ACC112 (cell line): ENCODE data around the gene KRTAP12-2.

ENCODE experiments used
- H2AFZ ChIP-seq: fragments of 200-600 bp; sonication (generic); one replicate; pipeline ENCODE4 v1.6.0; 2017; ENCODE audit warnings: antibody characterized with exemption, low read length; ENCODE audit not compliant: unreplicated experiment
- H3K27ac ChIP-seq: fragments of 200-600 bp; sonication (generic); 2 replicates; pipeline ENCODE4 v1.5.1; 2014; ENCODE audit warnings: low read depth, mild to moderate bottlenecking, antibody characterized with exemption, low read length, moderate library complexity
- H3K27me3 ChIP-seq: fragments of 200-600 bp; sonication (generic); 2 replicates; pipeline ENCODE4 v1.6.1; 2014; ENCODE audit warnings: mild to moderate bottlenecking, antibody characterized with exemption, low read length, moderate library complexity, mixed read lengths; ENCODE audit not compliant: insufficient read depth
- H3K36me3 ChIP-seq: fragments of 200-600 bp; sonication (generic); 2 replicates; pipeline ENCODE4 v1.6.1; 2016; ENCODE audit warnings: mild to moderate bottlenecking, antibody characterized with exemption, low read length, moderate library complexity, mixed read lengths; ENCODE audit not compliant: insufficient read depth
- H3K4me1 ChIP-seq: fragments of 200-600 bp; sonication (generic); one replicate; pipeline ENCODE4 v1.6.1; 2016; ENCODE audit warnings: low read length, mixed read lengths; ENCODE audit not compliant: insufficient read depth, unreplicated experiment, control insufficient read depth
- H3K4me3 ChIP-seq: fragments of 200-600 bp; sonication (generic); 2 replicates; pipeline ENCODE4 v1.5.1; 2014; ENCODE audit warnings: mild to moderate bottlenecking, low read depth, low read length
- H3K79me2 ChIP-seq: fragments of 200-600 bp; sonication (generic); one replicate; pipeline ENCODE4 v1.6.0; 2016; ENCODE audit warnings: low read length; ENCODE audit not compliant: control insufficient read depth, unreplicated experiment, insufficient read depth

Gene KRTAP12-2

GRCh38 chr21:44656868-44657267 lies 9.9 kb downstream of the KRTAP12-2 start:
- H3K4me1 ChIP-seq, result no peaks in the 10 kb centered on the region
- H2AFZ ChIP-seq, result no peak overlapping the region
- H3K36me3 ChIP-seq, result no peaks in the 10 kb centered on the region
- H3K27ac ChIP-seq, result no peak overlapping the region
- H3K4me3 ChIP-seq, result no peak overlapping the region
- peaks cover 13% of the 10 kb centered on the region; the same call in 1 of the 2 replicates for H3K27me3 ChIP-seq
- no peaks in the 10 kb centered on the region for H3K79me2 ChIP-seq

- H2AFZ ChIP-seq, result no peak within 1 kb of the TSS
- peaks cover 18% of the 10 kb centered on the region; the same call in 1 of the 2 replicates for H3K27me3 ChIP-seq
- no peaks in the 10 kb centered on the region for H3K79me2 ChIP-seq
- H3K4me3 ChIP-seq, result no peak within 1 kb of the TSS
- no peak within 1 kb of the TSS for H3K27ac ChIP-seq
- no peaks in the 10 kb centered on the region for H3K4me1 ChIP-seq
- no peaks in the 10 kb centered on the region for H3K36me3 ChIP-seq
These were observed 12.1 kb downstream of the KRTAP12-2 start, which contains the start of gene KRTAP12-4 for GRCh38 chr21:44654576-44655175. Gene KRTAP12-4, minus strand, starts transcription at chr21:44654659. Its CDS starts 45 bp downstream, at chr21:44654614.

- Histone ChIP-seq H3K4me3 (no peak overlapping the region), H3K36me3 (no peaks in the 10 kb centered on the region), H2AFZ (no peak overlapping the region), H3K27me3 (peaks cover 18% of the 10 kb centered on the region; the same call in 1 of the 2 replicates), H3K27ac (no peak overlapping the region), H3K4me1 (no peaks in the 10 kb centered on the region), H3K79me2 (no peaks in the 10 kb centered on the region)
These were observed 12.8 kb downstream of the KRTAP12-2 start for GRCh38 chr21:44653656-44654575.

GRCh38 chr21:44653123-44653522 lies 13.6 kb downstream of the KRTAP12-2 start:
- Histone ChIP-seq H3K27ac (no peak overlapping the region), H3K79me2 (no peaks in the 10 kb centered on the region), H2AFZ (no peak overlapping the region), H3K4me1 (no peaks in the 10 kb centered on the region), H3K4me3 (no peak overlapping the region), H3K36me3 (no peaks in the 10 kb centered on the region), H3K27me3 (peaks cover 21% of the 10 kb centered on the region)

- H3K27ac ChIP-seq, result no peak overlapping the region
- peaks cover 28% of the 10 kb centered on the region for H3K27me3 ChIP-seq
- H3K4me3 ChIP-seq, result no peak overlapping the region
- H2AFZ ChIP-seq, result no peak overlapping the region
- H3K79me2 ChIP-seq, result no peaks in the 10 kb centered on the region
- no peaks in the 10 kb centered on the region for H3K4me1 ChIP-seq
- H3K36me3 ChIP-seq, result no peaks in the 10 kb centered on the region
These were observed 15.6 kb downstream of the KRTAP12-2 start for GRCh38 chr21:44650973-44651675.

- Histone ChIP-seq H3K27ac (no peak overlapping the region), H3K79me2 (no peaks in the 10 kb centered on the region), H3K4me1 (no peaks in the 10 kb centered on the region), H2AFZ (no peak overlapping the region), H3K27me3 (peaks cover 28% of the 10 kb centered on the region), H3K4me3 (no peak overlapping the region), H3K36me3 (no peaks in the 10 kb centered on the region)
These were observed 16.3 kb downstream of the KRTAP12-2 start for GRCh38 chr21:44650265-44650972.

GRCh38 chr21:44649521-44650100 lies 17.1 kb downstream of the KRTAP12-2 start:
- H3K4me3 ChIP-seq, result no peak overlapping the region

GRCh38 chr21:44648557-44649311 lies 18.0 kb downstream of the KRTAP12-2 start:
- no peak overlapping the region for H2AFZ ChIP-seq
- no peaks in the 10 kb centered on the region for H3K79me2 ChIP-seq
- H3K4me3 ChIP-seq, result no peak overlapping the region
- no peaks in the 10 kb centered on the region for H3K4me1 ChIP-seq
- H3K36me3 ChIP-seq, result no peaks in the 10 kb centered on the region
- H3K27ac ChIP-seq, result no peak overlapping the region
- peaks cover 28% of the 10 kb centered on the region for H3K27me3 ChIP-seq

More at GRCh38 chr21:44649521-44650100, 17.1 kb downstream of the KRTAP12-2 start:
- Histone ChIP-seq H3K27ac (no peak overlapping the region), H3K4me1 (no peaks in the 10 kb centered on the region), H2AFZ (no peak overlapping the region), H3K79me2 (no peaks in the 10 kb centered on the region), H3K36me3 (no peaks in the 10 kb centered on the region), H3K27me3 (peaks cover 28% of the 10 kb centered on the region)

GRCh38 chr21:44647222-44647552 lies 19.5 kb downstream of the KRTAP12-2 start:
- Histone ChIP-seq H3K27me3 (peaks cover 24% of the 10 kb centered on the region), H3K79me2 (no peaks in the 10 kb centered on the region), H3K27ac (no peak overlapping the region), H3K36me3 (no peaks in the 10 kb centered on the region), H3K4me1 (no peaks in the 10 kb centered on the region), H3K4me3 (no peak overlapping the region), H2AFZ (no peak overlapping the region)
